NCI-H2081 (cell line): ENCODE measurements around the gene ZNF134.
A peak's percentile ranks its signal among the peaks of the same experiment; 100 is the strongest.

Experiments
- DNase-seq, 2 experiments: peaks; one replicate each; lab custom pipeline; 2025; lab: John Stamatoyannopoulos, UW

The ZNF134 gene

DNA sequence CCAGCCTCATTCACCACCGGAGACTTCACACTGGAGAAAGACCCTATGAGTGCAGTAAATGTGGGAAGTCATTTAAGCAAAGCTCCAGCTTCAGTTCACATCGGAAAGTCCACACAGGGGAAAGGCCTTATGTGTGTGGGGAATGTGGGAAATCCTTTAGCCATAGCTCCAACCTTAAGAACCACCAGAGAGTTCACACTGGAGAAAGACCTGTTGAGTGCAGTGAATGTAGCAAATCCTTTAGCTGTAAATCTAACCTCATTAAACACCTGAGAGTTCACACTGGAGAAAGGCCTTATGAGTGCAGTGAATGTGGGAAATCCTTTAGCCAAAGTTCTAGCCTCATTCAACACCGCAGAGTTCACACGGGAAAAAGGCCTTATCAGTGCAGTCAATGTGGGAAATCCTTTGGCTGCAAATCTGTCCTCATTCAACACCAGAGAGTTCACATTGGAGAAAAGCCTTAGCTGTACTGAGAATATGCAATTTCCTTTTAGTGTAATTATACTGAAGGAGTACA, 27.7 kb downstream of the ZNF134 start:
- no peak for DNase-seq

GRCh38 chr19:57642396-57643046, 28.5 kb downstream of the ZNF134 start:
- DNase-seq: no peak

- DNase-seq: no peak
Observed at GRCh38 chr19:57643734-57644133, 29.7 kb downstream of the ZNF134 start.

DNA sequence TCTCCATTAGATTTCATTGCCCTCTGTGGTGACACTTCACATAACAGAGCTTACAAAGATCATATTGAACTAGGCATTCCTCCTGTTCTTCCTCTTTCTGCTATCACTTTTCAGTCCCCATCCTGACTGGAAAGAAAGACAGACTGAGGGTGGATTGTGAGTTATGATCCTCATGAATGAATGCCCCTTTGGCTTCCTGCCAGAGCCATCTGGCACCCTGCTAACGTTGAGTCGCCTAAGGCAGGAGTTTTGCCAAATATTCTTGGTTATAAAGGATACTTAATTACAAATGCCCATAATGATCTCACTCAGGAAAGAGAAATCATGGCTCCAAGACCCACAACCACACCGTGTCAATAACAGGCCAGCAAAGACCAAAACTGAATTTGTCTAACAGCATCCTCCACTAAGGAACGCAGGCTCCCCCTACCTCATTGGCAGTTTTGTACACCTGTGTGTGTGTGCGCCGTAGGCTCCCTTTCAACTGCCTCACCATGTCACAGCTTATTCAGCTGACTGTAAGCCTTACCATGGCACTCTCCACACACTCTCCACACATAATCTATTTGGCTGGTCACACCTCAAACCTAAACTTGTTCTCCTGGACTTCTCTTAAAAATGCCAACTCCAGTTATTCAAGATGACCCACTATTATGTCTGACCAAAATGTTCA, 34.4 kb downstream of the ZNF134 start:
- peak; percentile 39 to 74 for DNase-seq

DNA sequence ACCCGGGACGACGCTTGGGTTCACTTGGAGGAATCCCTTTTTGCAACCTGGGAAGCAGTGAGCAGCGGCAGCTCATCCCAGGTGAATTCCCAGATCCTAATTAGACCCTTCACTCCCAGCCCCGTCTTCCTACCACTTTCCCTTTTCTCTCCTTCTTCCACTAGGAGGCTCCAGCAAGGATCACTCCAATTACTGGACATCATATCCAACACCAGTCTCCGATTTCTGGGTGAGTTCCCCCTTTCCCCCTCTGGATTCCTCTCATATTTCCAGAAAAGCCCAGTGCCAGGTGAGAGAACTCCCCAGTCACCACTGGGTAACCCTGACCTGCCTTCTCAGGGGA, 37.6 kb downstream of the ZNF134 start:
- DNase-seq: no peak

GRCh38 chr19:57653689-57654088, 39.6 kb downstream of the ZNF134 start:
- DNase-seq: no peak

- no peak for DNase-seq
Observed at GRCh38 chr19:57655443-57655842, 41.4 kb downstream of the ZNF134 start.

DNA sequence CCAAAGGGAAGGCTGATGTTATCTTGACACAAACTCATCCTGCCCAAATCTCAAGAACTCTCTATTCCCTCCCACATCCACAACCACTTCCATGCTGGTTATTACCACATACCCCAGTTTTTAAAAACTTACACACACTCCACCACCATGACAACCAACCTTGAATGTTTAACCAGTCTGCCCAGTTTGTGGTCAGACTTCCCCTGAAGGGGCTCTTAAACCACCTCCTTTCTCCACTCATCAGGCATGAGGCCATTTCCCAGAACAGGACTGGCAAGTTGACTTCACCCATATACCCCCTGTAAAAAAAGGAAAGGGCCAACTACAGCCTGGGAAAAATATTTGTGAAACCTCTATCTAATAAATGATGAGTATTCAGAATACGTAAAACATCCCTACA, 42.3 kb downstream of the ZNF134 start:
- no peak for DNase-seq

DNA sequence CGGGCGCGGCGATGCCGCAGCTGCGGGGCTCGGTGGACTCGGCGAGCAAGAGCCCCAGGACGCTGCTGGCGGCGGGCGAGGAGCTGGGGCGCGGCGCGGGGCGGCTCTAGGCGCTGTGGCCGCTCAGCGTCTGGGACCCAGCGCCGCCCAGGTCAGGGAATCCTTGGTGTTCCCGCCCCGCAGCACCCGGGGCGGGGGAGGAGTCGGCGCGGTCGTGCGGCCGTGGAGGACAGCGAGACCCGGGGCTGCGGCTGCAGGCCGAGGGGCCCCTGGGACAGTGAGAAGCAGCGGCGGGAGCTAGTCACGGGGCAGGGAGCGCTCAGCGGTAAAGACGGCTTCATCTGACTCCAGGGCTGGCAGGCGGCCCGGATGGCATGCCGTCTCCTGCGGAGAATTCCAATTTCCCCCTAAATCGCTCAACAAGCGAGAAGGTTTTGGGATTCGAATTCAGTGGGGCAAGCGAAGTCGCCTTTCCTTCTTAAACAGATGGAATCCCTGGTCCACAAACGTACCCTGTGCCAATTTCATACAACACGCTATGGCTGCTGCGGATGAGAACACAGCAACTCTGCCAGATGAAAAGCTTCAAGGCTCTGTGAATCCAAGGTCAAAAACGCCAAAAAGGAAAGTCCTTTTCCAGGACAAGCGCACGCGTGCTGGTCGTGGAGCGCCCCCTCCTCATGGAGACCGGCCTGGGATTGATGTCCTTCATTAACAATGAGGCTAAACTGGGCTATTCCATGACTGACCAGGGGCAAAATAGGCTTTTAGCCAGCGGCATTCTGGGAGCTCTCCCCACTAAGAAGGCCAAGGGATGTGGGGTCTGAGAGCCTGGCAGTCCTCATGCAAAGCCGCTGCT, 50.5 kb downstream of the ZNF134 start:
- DNase-seq: peak in 1 of 2 experiments; percentile 17

DNA sequence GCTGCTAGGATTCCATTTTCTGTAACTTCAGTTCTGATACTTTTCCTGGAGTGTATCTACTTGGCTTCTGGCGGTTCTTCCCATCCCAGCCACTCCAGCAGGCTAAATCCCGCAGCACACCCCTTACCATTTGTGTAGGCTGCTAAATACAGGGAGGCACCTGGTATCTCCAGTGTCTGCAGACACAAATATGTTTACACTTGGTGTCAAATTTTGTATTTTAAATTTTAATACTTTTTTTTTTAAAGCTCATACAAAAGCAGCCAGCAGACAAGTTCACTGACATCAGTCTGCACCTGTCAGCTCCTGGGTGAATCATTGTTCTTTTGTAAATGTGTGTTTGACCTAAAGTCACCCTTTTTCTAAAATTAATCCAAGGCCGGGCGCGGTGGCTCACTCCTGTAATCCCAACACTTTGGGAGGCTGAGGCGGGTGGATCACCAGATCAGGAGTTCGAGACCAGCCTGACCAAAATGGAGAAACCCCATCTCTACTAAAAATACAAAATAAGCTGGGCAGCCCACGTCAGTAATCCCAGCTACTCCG, 51.3 kb downstream of the ZNF134 start:
- DNase-seq: no peak

- DNase-seq: no peak
Observed at GRCh38 chr19:57667228-57667627, 53.2 kb downstream of the ZNF134 start.

DNA sequence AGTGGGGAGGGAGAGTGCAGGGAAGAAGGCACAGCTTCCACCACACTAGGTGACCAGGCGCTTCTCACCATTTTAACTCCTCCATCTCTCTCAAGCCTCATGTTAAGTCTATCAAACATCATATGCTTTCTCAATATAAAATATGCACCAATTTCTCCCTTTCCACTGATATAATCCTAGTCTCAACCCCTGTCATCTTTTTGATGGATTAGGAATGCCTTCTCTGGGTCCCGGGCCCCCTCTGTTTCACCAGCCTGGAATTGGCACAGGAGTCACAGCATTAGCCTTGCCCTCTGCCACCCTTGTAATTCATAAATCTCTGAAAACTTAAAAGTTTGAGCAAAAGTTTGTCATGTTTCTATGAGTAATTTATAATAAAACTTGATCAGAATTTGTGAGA, 54.6 kb downstream of the ZNF134 start, which contains the start of gene ZSCAN4:
Gene ZSCAN4, plus strand, starts transcription at position 301 of the 400 bp plus-strand sequence. CDS start 7,211 bp downstream, outside the sequence.
- DNase-seq: no peak

- DNase-seq: no peak
Observed at GRCh38 chr19:57671124-57671895, 57.3 kb downstream of the ZNF134 start.

- DNase-seq: no peak
Observed at GRCh38 chr19:57672466-57672865, 58.4 kb downstream of the ZNF134 start.
